ENCODE data around the gene UBE2N.
"Not testable (repeated sequence)": the region's sequence is repeated elsewhere in the genome, so short reads cannot be mapped to it uniquely, and the experiment has no call there.

The UBE2N gene

DNA sequence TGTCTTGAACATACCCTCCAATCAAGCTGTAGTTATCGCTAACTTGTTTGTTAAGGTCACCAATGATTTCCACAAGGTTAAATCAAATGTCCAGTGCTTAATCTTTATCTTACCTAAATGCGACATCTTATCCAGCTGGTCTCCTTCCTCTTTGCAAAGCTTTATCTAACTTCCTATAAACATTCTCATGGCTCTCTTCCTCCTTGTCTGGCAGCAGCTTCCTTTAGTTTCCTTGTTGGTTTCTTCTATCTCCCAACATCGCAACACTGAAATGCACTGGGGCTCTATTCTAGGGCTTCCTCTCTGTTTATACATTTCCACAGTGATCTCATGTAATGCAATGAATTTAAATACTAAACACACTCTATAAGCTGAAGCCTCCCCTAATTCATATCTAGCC lies 28.7 kb downstream of the UBE2N start:
- H3K27ac ChIP-seq (ENCODE audit: low read depth in 2 of 2, low read length in 2 of 2) = no peak overlapping the region
- H3K4me1 ChIP-seq (ENCODE audit: control insufficient read depth in 2 of 2, insufficient read depth in 2 of 2, low read length in 2 of 2) = peaks cover 0 to 2% of the 10 kb centered on the region in 2 donors
- H3K27me3 ChIP-seq (ENCODE audit: control insufficient read depth in 2 of 2, insufficient read depth in 2 of 2, low read length in 2 of 2) = no peaks in the 10 kb centered on the region

GRCh38 chr12:93412396-93412795 lies 29.4 kb downstream of the UBE2N start:
- not testable (repeated sequence) for H3K27me3 ChIP-seq (ENCODE audit: control insufficient read depth in 2 of 2, insufficient read depth in 2 of 2, low read length in 2 of 2); H3K27ac ChIP-seq (ENCODE audit: low read depth in 2 of 2, low read length in 2 of 2); H3K9me3 ChIP-seq (ENCODE audit: control insufficient read depth in 2 of 2, low read length in 2 of 2); H3K4me3 ChIP-seq (ENCODE audit: low read length in 2 of 2); H3K4me1 ChIP-seq (ENCODE audit: control insufficient read depth in 2 of 2, insufficient read depth in 2 of 2, low read length in 2 of 2); H3K9ac ChIP-seq (ENCODE audit: low read depth in 1 of 2, low read length in 2 of 2)
- H3K36me3 ChIP-seq (ENCODE audit: control insufficient read depth in 2 of 2, insufficient read depth in 2 of 2, low read length in 2 of 2) = peaks cover 3 to 12% of the 10 kb centered on the region in 2 donors

More for the DNA sequence above, 28.7 kb downstream of the UBE2N start:
- Histone ChIP-seq H3K9me3 (ENCODE audit: control insufficient read depth in 2 of 2, low read length in 2 of 2) (no peaks in the 10 kb centered on the region), H3K36me3 (ENCODE audit: control insufficient read depth in 2 of 2, insufficient read depth in 2 of 2, low read length in 2 of 2) (peaks cover 3 to 9% of the 10 kb centered on the region in 2 donors), H3K4me3 (ENCODE audit: low read length in 2 of 2) (no peak overlapping the region), H3K9ac (ENCODE audit: low read depth in 1 of 2, low read length in 2 of 2) (no peak overlapping the region)

GRCh38 chr12:93411060-93411459 lies 30.7 kb downstream of the UBE2N start:
- not testable (repeated sequence) for H3K9ac ChIP-seq (ENCODE audit: low read depth in 1 of 2, low read length in 2 of 2); H3K4me1 ChIP-seq (ENCODE audit: control insufficient read depth in 2 of 2, insufficient read depth in 2 of 2, low read length in 2 of 2); H3K27ac ChIP-seq (ENCODE audit: low read depth in 2 of 2, low read length in 2 of 2); H3K27me3 ChIP-seq (ENCODE audit: control insufficient read depth in 2 of 2, insufficient read depth in 2 of 2, low read length in 2 of 2); H3K9me3 ChIP-seq (ENCODE audit: control insufficient read depth in 2 of 2, low read length in 2 of 2); H3K4me3 ChIP-seq (ENCODE audit: low read length in 2 of 2)
- H3K36me3 ChIP-seq (ENCODE audit: control insufficient read depth in 2 of 2, insufficient read depth in 2 of 2, low read length in 2 of 2) = peaks cover 3 to 13% of the 10 kb centered on the region in 2 donors

GRCh38 chr12:93409343-93410187 lies 32.2 kb downstream of the UBE2N start:
- H3K36me3 ChIP-seq (ENCODE audit: control insufficient read depth in 2 of 2, insufficient read depth in 2 of 2, low read length in 2 of 2) = peaks cover 3 to 16% of the 10 kb centered on the region in 2 donors
- H3K9ac ChIP-seq (ENCODE audit: low read depth in 1 of 2, low read length in 2 of 2); H3K27ac ChIP-seq (ENCODE audit: low read depth in 2 of 2, low read length in 2 of 2); H3K4me3 ChIP-seq (ENCODE audit: low read length in 2 of 2); H3K9me3 ChIP-seq (ENCODE audit: control insufficient read depth in 2 of 2, low read length in 2 of 2); H3K4me1 ChIP-seq (ENCODE audit: control insufficient read depth in 2 of 2, insufficient read depth in 2 of 2, low read length in 2 of 2); H3K27me3 ChIP-seq (ENCODE audit: control insufficient read depth in 2 of 2, insufficient read depth in 2 of 2, low read length in 2 of 2): not testable (repeated sequence)

DNA sequence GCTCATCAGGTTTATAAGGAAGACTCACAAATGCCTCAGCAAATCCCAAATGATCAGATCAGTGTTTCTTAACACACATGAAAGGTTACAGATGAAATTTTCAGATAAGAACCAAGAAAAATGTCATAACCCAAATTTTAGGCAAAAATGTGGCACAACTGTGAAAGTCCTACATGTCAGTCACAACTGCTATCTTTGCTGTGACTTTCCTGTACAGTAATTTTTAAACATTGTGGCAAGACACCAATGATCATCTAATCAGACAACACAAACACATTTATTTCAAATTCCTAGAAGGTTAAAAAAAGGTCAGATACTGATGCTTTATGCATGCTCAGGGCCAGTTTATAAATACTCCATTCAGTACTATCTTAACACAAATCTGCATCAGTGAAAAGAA lies 32.9 kb downstream of the UBE2N start:
- no peak overlapping the region for H3K4me3 ChIP-seq (ENCODE audit: low read length in 2 of 2)
- no peaks in the 10 kb centered on the region for H3K9me3 ChIP-seq (ENCODE audit: control insufficient read depth in 2 of 2, low read length in 2 of 2)
- H3K27me3 ChIP-seq (ENCODE audit: control insufficient read depth in 2 of 2, insufficient read depth in 2 of 2, low read length in 2 of 2) = no peaks in the 10 kb centered on the region
- H3K4me1 ChIP-seq (ENCODE audit: control insufficient read depth in 2 of 2, insufficient read depth in 2 of 2, low read length in 2 of 2) = peaks cover 0 to 2% of the 10 kb centered on the region in 2 donors
- H3K9ac ChIP-seq (ENCODE audit: low read depth in 1 of 2, low read length in 2 of 2) = no peak overlapping the region
- H3K36me3 ChIP-seq (ENCODE audit: control insufficient read depth in 2 of 2, insufficient read depth in 2 of 2, low read length in 2 of 2) = peaks cover 4 to 16% of the 10 kb centered on the region in 2 donors
- no peak overlapping the region for H3K27ac ChIP-seq (ENCODE audit: low read depth in 2 of 2, low read length in 2 of 2)

- Histone ChIP-seq H3K27ac (ENCODE audit: low read depth in 2 of 2, low read length in 2 of 2) (no peak overlapping the region), H3K9me3 (ENCODE audit: control insufficient read depth in 2 of 2, low read length in 2 of 2) (no peaks in the 10 kb centered on the region), H3K36me3 (ENCODE audit: control insufficient read depth in 2 of 2, insufficient read depth in 2 of 2, low read length in 2 of 2) (peaks cover 6 to 17% of the 10 kb centered on the region in 2 donors)
Observed at GRCh38 chr12:93407963-93408283, 33.8 kb downstream of the UBE2N start.

GRCh38 chr12:93407054-93407962 lies 34.4 kb downstream of the UBE2N start:
- no peaks in the 10 kb centered on the region for H3K9me3 ChIP-seq (ENCODE audit: control insufficient read depth in 2 of 2, low read length in 2 of 2)
- no peaks in the 10 kb centered on the region for H3K27me3 ChIP-seq (ENCODE audit: control insufficient read depth in 2 of 2, insufficient read depth in 2 of 2, low read length in 2 of 2)
- no peak overlapping the region for H3K4me3 ChIP-seq (ENCODE audit: low read length in 2 of 2)
- H3K9ac ChIP-seq (ENCODE audit: low read depth in 1 of 2, low read length in 2 of 2) = no peak overlapping the region
- peaks cover 8 to 20% of the 10 kb centered on the region in 2 donors for H3K36me3 ChIP-seq (ENCODE audit: control insufficient read depth in 2 of 2, insufficient read depth in 2 of 2, low read length in 2 of 2)
- no peaks in the 10 kb centered on the region for H3K4me1 ChIP-seq (ENCODE audit: control insufficient read depth in 2 of 2, insufficient read depth in 2 of 2, low read length in 2 of 2)
- no peak overlapping the region for H3K27ac ChIP-seq (ENCODE audit: low read depth in 2 of 2, low read length in 2 of 2)

More at GRCh38 chr12:93407963-93408283, 33.8 kb downstream of the UBE2N start:
- H3K4me1 ChIP-seq (ENCODE audit: control insufficient read depth in 2 of 2, insufficient read depth in 2 of 2, low read length in 2 of 2) = peaks cover 0 to under 1% of the 10 kb centered on the region in 2 donors
- H3K27me3 ChIP-seq (ENCODE audit: control insufficient read depth in 2 of 2, insufficient read depth in 2 of 2, low read length in 2 of 2) = no peaks in the 10 kb centered on the region
- H3K9ac ChIP-seq (ENCODE audit: low read depth in 1 of 2, low read length in 2 of 2) = no peak overlapping the region
- H3K4me3 ChIP-seq (ENCODE audit: low read length in 2 of 2) = no peak overlapping the region

- H3K27me3 ChIP-seq (ENCODE audit: control insufficient read depth in 2 of 2, insufficient read depth in 2 of 2, low read length in 2 of 2) = no peaks in the 10 kb centered on the region
- H3K9me3 ChIP-seq (ENCODE audit: control insufficient read depth in 2 of 2, low read length in 2 of 2) = no peaks in the 10 kb centered on the region
- no peak overlapping the region for H3K9ac ChIP-seq (ENCODE audit: low read depth in 1 of 2, low read length in 2 of 2)
- peaks cover 9 to 18% of the 10 kb centered on the region in 2 donors for H3K36me3 ChIP-seq (ENCODE audit: control insufficient read depth in 2 of 2, insufficient read depth in 2 of 2, low read length in 2 of 2)
- H3K4me1 ChIP-seq (ENCODE audit: control insufficient read depth in 2 of 2, insufficient read depth in 2 of 2, low read length in 2 of 2) = no peaks in the 10 kb centered on the region
- H3K4me3 ChIP-seq (ENCODE audit: low read length in 2 of 2) = no peak overlapping the region
- no peak overlapping the region for H3K27ac ChIP-seq (ENCODE audit: low read depth in 2 of 2, low read length in 2 of 2)
Observed at GRCh38 chr12:93404961-93405849, 36.5 kb downstream of the UBE2N start.

GRCh38 chr12:93403988-93404803 lies 37.6 kb downstream of the UBE2N start:
- Histone ChIP-seq H3K36me3 (ENCODE audit: control insufficient read depth in 2 of 2, insufficient read depth in 2 of 2, low read length in 2 of 2) (peaks cover 9 to 18% of the 10 kb centered on the region in 2 donors), H3K4me1 (ENCODE audit: control insufficient read depth in 2 of 2, insufficient read depth in 2 of 2, low read length in 2 of 2) (no peaks in the 10 kb centered on the region), H3K27me3 (ENCODE audit: control insufficient read depth in 2 of 2, insufficient read depth in 2 of 2, low read length in 2 of 2) (no peaks in the 10 kb centered on the region), H3K9ac (ENCODE audit: low read depth in 1 of 2, low read length in 2 of 2) (no peak overlapping the region), H3K4me3 (ENCODE audit: low read length in 2 of 2) (no peak overlapping the region), H3K9me3 (ENCODE audit: control insufficient read depth in 2 of 2, low read length in 2 of 2) (no peaks in the 10 kb centered on the region), H3K27ac (ENCODE audit: low read depth in 2 of 2, low read length in 2 of 2) (no peak overlapping the region)

Data from mucosa of rectum (tissue), 2 donors.